ENCODE measurements around the gene CCM2L. TPM values are rescaled to one million over a fixed set of nuclear protein-coding genes. Genes with fewer than 3 reads are reported as not detected.

Gene CCM2L
- polyA plus RNA-seq, 1 of the 3 experiments (the other 2 are of a cell fraction), result not detected

- Histone ChIP-seq H3K4me1 (ENCODE audit: control insufficient read depth in 1 of 2, insufficient read depth in 2 of 2, low read depth in 1 of 2, low read length in 1 of 2) (peaks cover 0 to 22% of the 10 kb centered on the region in 2 experiments; a peak in 2 of 4 replicates), H3K4me3 (ENCODE audit: low read depth in 2 of 2, low read length in 1 of 2) (peak overlapping the region in 1 of 2 experiments; percentile 56; a peak in 1 of 4 replicates), H3K27ac (ENCODE audit: low read depth in 2 of 2, low read length in 1 of 2) (peak overlapping the region in 1 of 2 experiments; percentile 75; a peak in 2 of 4 replicates), H3F3A (replicated peaks; ENCODE audit: insufficient read depth) (no peaks in the 10 kb centered on the region), H3K4me2 (no peak overlapping the region), H3K27me3 (ENCODE audit: insufficient read depth) (peaks cover 38% of the 10 kb centered on the region), H3K9ac (no peak overlapping the region), H3K9me3 (no peaks in the 10 kb centered on the region), H3K9me2 (no peaks in the 10 kb centered on the region), H3K36me3 (replicated peaks in 1 of 2; ENCODE audit: control insufficient read depth in 1 of 2, insufficient read depth in 2 of 2, low read length in 1 of 2) (no peaks in the 10 kb centered on the region), H3K79me2 (ENCODE audit: insufficient read depth) (no peaks in the 10 kb centered on the region), H2AFZ (ENCODE audit: low read depth) (no peak overlapping the region), H4K20me1 (ENCODE audit: insufficient read depth) (no peaks in the 10 kb centered on the region)
- ChIA-PET CTCF (interaction anchor here (0.6 to 7.9 kb wide), 7 partner anchors 15 to 145 kb away, joined by 3 to 47 read pairs (median 4); partner anchors contain the start of gene PDRG1), POLR2A (interaction anchor here (1.5 kb wide), 1 partner anchor 87 kb away, joined by 4 read pairs; no protein-coding TSS in a partner anchor)
- WGBS (ENCODE audit: low lambda C conversion rate), result 10% methylated on average over 5 of the region's 5 CpGs
- TF ChIP-seq FOSL2 (IDR thresholded peaks at IDR 0.05; ENCODE audit: borderline replicate concordance, low read depth), result no peak
- no peak for TF ChIP-seq EZH2phosphoT487 (IDR thresholded peaks at IDR 0.05; ENCODE audit: borderline replicate concordance, low read depth)
- no peak for TF ChIP-seq FOXJ3 (CRISPR knock-in tag; IDR thresholded peaks at IDR 0.05)
- no peak for TF ChIP-seq ELF1 (IDR thresholded peaks at IDR 0.05)
- no peak for TF ChIP-seq CTCF (IDR thresholded peaks at IDR 0.05)
- TF ChIP-seq PBX3 (IDR thresholded peaks at IDR 0.05), result no peak
- DNase-seq, result peak; percentile 52
These were observed 43.1 kb upstream of the CCM2L start for GRCh38 chr20:31966991-31967655.

GRCh38 chr20:31967830-31968249, 42.4 kb upstream of the CCM2L start, which contains the start of gene XKR7:
XKR7 (plus strand) TSS chr20:31968151; CDS start chr20:31968176, 25 bp downstream.
- no peaks in the 10 kb centered on the region for H3K36me3 ChIP-seq (replicated peaks in 1 of 2; ENCODE audit: control insufficient read depth in 1 of 2, insufficient read depth in 2 of 2, low read length in 1 of 2)
- H3K4me3 ChIP-seq (ENCODE audit: low read depth in 2 of 2, low read length in 1 of 2), result peak within 1 kb of the TSS; percentile 55 to 56; a peak in 3 of 4 replicates
- peak; percentile 94 for DNase-seq
- H3K79me2 ChIP-seq (ENCODE audit: insufficient read depth), result no peaks in the 10 kb centered on the region
- POLR2A ChIA-PET, result interaction anchor here (1.4 to 1.5 kb wide), 2 partner anchors 23 to 88 kb away, joined by 3 to 4 read pairs; no protein-coding TSS in a partner anchor
- CTCF ChIA-PET, result interaction anchor here (1.4 to 7.9 kb wide), 6 partner anchors 16 to 146 kb away, joined by 4 to 47 read pairs (median 13); partner anchors contain the start of gene PDRG1
- H3K27me3 ChIP-seq (ENCODE audit: insufficient read depth), result peaks cover 31% of the 10 kb centered on the region
- no peak within 1 kb of the TSS for H3K9ac ChIP-seq
- peak within 1 kb of the TSS; percentile 52; the same call in 1 of the 2 replicates for H3K4me2 ChIP-seq
- H4K20me1 ChIP-seq (ENCODE audit: insufficient read depth), result no peaks in the 10 kb centered on the region
- H3K9me2 ChIP-seq, result no peaks in the 10 kb centered on the region
- H2AFZ ChIP-seq (ENCODE audit: low read depth), result no peak within 1 kb of the TSS
- no peaks in the 10 kb centered on the region for H3F3A ChIP-seq (replicated peaks; ENCODE audit: insufficient read depth)
- peaks cover 0 to 20% of the 10 kb centered on the region in 2 experiments; a peak in 2 of 4 replicates for H3K4me1 ChIP-seq (ENCODE audit: control insufficient read depth in 1 of 2, insufficient read depth in 2 of 2, low read depth in 1 of 2, low read length in 1 of 2)
- peak within 1 kb of the TSS in 1 of 2 experiments; percentile 75; a peak in 2 of 4 replicates for H3K27ac ChIP-seq (ENCODE audit: low read depth in 2 of 2, low read length in 1 of 2)
- H3K9me3 ChIP-seq, result no peaks in the 10 kb centered on the region
- WGBS (ENCODE audit: low lambda C conversion rate), result 13% methylated on average over 28 of the region's 38 CpGs
- TF ChIP-seq MAX (IDR thresholded peaks at IDR 0.05; ENCODE audit: low read depth), result no peak
- TF ChIP-seq NRF1 (IDR thresholded peaks at IDR 0.05; ENCODE audit: low read depth, low read length), result no peak
- TF ChIP-seq REST (IDR thresholded peaks at IDR 0.05; ENCODE audit: low read depth, low read length), result 0 out of 2 replicates have a peak, but pooled peaks have one; percentile 4
- peak; percentile 45 for TF ChIP-seq ELF1 (IDR thresholded peaks at IDR 0.05)

Measured in SK-N-SH (cell line).